LNCAP (cell line): ENCODE measurements around the gene SUCLG2.

Experiments used
- TF ChIP-seq, protein P1 (sequence below): fragments of 450-650 bp; IDR thresholded peaks from 2 replicates; pipeline ENCODE4 v1.5.1; 2017; ENCODE audit warnings: mild to moderate bottlenecking

SUCLG2 gene

DNA sequence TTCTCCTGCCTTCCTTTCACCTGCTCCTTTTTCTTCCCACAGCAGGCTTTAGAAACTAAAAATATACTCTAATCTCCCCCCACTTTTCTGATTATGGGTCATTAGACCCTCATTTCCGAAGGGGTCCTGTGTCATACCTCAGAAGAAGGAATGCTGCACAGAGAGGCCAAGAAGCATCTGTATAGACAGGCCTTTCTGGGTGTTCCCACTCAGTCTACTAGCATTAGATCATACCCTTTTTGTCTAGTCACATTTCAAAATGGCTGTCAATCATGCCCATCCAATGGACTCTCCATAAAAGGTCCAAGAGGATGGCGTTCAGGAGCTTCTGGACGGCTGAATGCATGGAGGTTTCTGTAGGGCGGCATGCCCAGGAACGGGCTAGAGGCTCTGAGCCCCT is 192.2 kb downstream of the SUCLG2 start:
- TF ChIP-seq, protein P1, sequence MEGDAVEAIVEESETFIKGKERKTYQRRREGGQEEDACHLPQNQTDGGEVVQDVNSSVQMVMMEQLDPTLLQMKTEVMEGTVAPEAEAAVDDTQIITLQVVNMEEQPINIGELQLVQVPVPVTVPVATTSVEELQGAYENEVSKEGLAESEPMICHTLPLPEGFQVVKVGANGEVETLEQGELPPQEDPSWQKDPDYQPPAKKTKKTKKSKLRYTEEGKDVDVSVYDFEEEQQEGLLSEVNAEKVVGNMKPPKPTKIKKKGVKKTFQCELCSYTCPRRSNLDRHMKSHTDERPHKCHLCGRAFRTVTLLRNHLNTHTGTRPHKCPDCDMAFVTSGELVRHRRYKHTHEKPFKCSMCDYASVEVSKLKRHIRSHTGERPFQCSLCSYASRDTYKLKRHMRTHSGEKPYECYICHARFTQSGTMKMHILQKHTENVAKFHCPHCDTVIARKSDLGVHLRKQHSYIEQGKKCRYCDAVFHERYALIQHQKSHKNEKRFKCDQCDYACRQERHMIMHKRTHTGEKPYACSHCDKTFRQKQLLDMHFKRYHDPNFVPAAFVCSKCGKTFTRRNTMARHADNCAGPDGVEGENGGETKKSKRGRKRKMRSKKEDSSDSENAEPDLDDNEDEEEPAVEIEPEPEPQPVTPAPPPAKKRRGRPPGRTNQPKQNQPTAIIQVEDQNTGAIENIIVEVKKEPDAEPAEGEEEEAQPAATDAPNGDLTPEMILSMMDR: no peak

DNA sequence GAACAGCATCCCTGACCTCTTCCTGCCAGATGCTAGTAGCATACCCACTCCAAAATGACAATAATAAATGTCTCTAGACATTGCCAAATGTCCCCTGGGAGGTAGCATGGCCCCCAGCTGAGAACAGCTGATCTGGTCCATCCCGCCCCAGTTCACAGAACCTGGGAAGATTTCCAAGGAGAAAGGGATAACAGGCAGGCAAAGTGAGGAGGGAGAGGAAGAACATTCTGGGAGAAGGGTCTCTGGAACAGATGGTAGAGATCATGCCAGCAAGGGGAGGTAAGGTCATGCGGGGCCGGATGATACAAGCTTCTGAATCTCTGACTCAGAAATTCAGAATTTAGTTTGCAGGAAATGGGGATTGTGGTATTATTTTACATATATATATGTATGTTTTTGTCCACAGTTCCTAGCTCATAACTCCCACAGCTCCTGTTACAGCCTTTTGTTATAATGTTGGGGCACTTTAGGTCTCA is 192.7 kb downstream of the SUCLG2 start:
- TF ChIP-seq, protein P1: no peak

DNA sequence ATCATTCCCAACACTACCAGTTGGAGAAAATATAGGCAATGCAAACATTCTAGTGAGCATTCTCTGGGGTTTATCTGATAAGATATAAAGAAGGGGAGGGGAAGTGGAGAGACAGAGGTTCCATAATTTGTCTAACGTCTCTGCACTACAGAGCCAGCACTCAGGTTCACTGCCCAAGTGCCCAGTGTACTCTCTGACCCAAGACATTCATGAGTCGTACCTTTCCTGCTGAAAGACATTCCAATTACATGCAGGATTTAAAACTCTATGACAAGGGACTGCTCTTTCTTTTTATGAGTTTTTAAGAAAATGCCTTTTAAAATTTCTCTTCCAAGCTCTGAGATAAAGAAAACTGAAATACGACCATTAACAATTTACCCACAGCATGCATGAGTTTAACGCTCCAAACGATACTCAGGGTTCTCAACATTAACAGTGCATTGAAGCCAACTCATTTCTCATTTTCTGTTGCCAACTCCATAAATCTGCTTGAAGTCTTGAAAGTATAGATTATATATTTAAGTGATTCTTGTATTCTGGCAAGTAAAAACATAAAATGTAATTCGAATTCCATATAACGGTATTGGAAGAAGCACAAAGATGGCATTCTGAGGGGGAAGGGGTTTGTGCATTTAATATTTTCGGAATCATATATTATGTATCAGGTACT is 193.4 kb downstream of the SUCLG2 start:
- TF ChIP-seq, protein P1: no peak

DNA sequence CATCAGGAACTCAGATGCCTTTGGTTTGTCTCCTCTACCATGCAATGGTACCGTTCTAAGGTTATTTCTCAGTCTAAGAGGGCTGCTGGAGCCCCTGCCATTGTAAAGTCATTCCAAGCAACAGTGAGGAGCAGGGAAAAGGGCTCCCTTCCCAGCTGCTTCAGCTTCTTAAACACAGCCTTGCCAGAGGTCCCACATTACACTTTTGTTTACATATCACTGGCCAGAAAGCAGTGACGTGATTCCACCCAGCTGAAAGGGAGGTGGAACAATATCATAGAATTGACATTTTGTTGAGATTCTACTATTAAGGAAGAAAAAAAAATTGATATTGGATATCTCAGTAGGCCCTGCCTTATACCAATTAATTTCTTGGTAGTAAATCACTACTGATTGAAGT is 194.6 kb downstream of the SUCLG2 start:
- TF ChIP-seq, protein P1: no peak

DNA sequence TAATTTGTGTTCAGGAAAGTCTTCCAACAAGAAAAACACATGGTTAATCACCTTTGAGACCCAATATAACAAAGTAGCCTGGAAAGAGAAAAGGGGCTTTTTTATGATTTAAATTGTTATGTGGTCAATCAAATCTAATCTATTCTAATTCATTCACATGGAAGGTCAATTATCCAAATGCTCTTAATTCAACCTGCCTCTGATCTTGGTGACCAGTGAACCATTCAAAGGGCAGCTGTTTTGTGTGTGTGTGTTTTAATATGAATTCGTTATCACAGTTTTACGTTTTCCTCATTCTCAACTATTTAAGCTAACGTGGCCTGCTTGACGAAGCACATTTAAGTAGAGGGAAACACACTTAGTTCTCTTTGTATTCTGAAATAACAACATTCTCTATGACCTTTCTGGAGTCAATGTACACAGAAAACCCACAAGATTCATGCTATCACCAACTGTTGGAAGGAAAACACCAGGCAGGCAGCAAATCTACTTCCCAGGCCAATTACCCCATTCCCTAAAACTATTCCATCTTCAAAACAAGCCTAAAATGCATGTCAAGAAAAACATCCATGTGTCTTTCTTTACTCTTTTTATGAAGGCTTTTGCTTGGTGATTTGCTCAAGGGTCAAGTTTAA is 195.4 kb downstream of the SUCLG2 start:
- TF ChIP-seq, protein P1: no peak

DNA sequence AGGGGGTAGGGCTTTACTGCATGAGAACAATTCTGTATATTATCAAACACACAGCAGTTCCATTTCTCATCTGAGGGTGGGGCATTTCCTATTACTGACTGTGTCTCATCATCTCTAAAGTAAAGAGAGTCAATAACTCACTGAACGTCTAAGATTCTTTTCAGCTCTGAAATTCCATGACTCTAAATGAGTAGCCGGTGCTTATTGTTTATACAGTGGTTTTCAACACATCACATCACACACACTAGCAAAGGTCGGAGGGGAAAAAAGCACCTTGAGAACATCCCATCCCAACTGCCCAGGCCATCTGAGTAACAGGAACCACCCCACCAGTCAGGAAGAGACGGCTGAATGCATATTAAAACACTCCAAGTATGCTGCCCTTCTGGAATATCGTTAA is 196.0 kb downstream of the SUCLG2 start:
- TF ChIP-seq, protein P1: no peak

DNA sequence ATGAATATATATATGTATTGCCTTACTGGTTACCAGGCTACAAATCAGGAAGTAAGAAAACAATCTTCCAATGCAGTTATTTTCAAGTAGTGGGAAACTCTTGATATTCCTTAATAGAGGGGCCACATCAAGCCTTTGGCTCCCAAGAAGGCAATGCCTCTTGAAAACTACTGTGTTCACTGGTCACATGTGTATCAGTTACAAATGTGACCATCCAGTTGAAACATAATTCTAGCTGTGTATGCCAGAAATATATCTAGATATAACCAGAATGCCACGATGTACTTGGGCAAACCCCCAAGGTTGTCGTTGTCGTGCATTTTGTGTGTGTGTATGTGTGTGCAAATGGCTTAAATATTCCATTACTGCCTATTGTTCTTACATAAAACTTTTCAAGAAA is 200.8 kb downstream of the SUCLG2 start:
- TF ChIP-seq, protein P1: no peak
